Caco-2 (cell line): ENCODE measurements around the gene CCDC70. TPM values are rescaled to one million over a fixed set of nuclear protein-coding genes. Genes with fewer than 3 reads are reported as not detected.

Experiments
- BruUV-seq: library from RNA; stranded (reverse); fragments of 400-500 nt; replicated peaks from 2 replicates; lab custom pipeline; 2021; lab: Mats Ljungman, UMichigan
- CTCF ChIA-PET: fragments of 300-600 bp; sonication (Branson Sonifier 250); formaldehyde crosslinking; loops from one replicate; lab custom pipeline; 2022; ENCODE audit warnings: antibody characterized with exemption; lab: Charles Lee
- POLR2A ChIA-PET: fragments of 300-600 bp; sonication (Branson Sonifier 250); formaldehyde crosslinking; loops from one replicate; lab custom pipeline; 2022; ENCODE audit warnings: antibody characterized with exemption; lab: Charles Lee
- DNase-seq, 2 experiments: peaks; one replicate each; pipeline versions ENCODE4 v3.0.0 to v3.0.0-alpha.2; 2020 to 2022
- H3K27me3 ChIP-seq: replicated peaks from 2 replicates; pipeline ENCODE4 v1.6.0; 2011; ENCODE audit warnings: low read length; ENCODE audit not compliant: control insufficient read depth, insufficient read depth
- H3K36me3 ChIP-seq: 2 replicates; pipeline ENCODE4 v1.5.1; 2011; ENCODE audit warnings: low read length; ENCODE audit not compliant: control insufficient read depth, insufficient read depth
- H3K4me1 ChIP-seq: fragments of 250-450 bp; sonication (Bioruptor Pico); 2 replicates; pipeline ENCODE4 v1.5.1; 2020; ENCODE audit warnings: mild to moderate bottlenecking
- H3K4me3 ChIP-seq: 2 replicates; pipeline ENCODE4 v1.5.1; 2011; ENCODE audit warnings: low read depth, mild to moderate bottlenecking, control low read depth, low read length
- H3K9me3 ChIP-seq: fragments of 250-450 bp; sonication (Bioruptor Pico); 2 replicates; pipeline ENCODE4 v1.5.1; 2020; ENCODE audit warnings: mild to moderate bottlenecking, moderate library complexity
- H3K27ac Mint-ChIP-seq: one replicate; pipeline ENCODE4 v1.8.0; 2022; ENCODE audit warnings: mixed read lengths; ENCODE audit not compliant: unreplicated experiment
- H3K27me3 Mint-ChIP-seq: one replicate; pipeline ENCODE4 v1.8.0; 2022; ENCODE audit warnings: mixed read lengths; ENCODE audit not compliant: insufficient read depth, unreplicated experiment
- H3K36me3 Mint-ChIP-seq: one replicate; pipeline ENCODE4 v1.8.0; 2022; ENCODE audit warnings: mild to moderate bottlenecking, mixed read lengths; ENCODE audit not compliant: insufficient read depth, unreplicated experiment
- H3K4me1 Mint-ChIP-seq: one replicate; pipeline ENCODE4 v1.8.0; 2022; ENCODE audit warnings: low read depth, mixed read lengths; ENCODE audit not compliant: unreplicated experiment
- H3K4me3 Mint-ChIP-seq: one replicate; pipeline ENCODE4 v1.8.0; 2022; ENCODE audit warnings: mild to moderate bottlenecking, moderate library complexity, mixed read lengths; ENCODE audit not compliant: unreplicated experiment
- H3K9me3 Mint-ChIP-seq: one replicate; pipeline ENCODE4 v1.8.0; 2022; ENCODE audit warnings: mixed read lengths; ENCODE audit not compliant: unreplicated experiment
- CTCF ChIP-seq, 2 experiments: fragments of 200-600 bp in 1 of 2; IDR thresholded peaks; 1 replicate in 1 of 2; 2 replicates in 1 of 2; pipeline versions ENCODE4 v1.5.1 to v1.8.0; 2011 to 2022; ENCODE audit warnings: antibody characterized with exemption in 1 of 2, control low read depth in 1 of 2, inconsistent platforms in 1 of 2, low read depth in 1 of 2, low read length in 1 of 2, mild to moderate bottlenecking in 1 of 2, moderate library complexity in 1 of 2; ENCODE audit not compliant: insufficient read depth in 1 of 2, severe bottlenecking in 1 of 2, unreplicated experiment in 1 of 2
- intact Hi-C: fragments of 100-400 bp; cut with micrococcal nuclease; formaldehyde crosslinking; loops from one replicate; pipeline ENCODE4 v1.10.0; 2022; ENCODE audit not compliant: unreplicated experiment
- total RNA-seq: library from RNA; stranded (reverse); gene quantifications from 2 replicates; pipeline ENCODE4 v1.2.3, GENCODE V29; 2022

CCDC70 gene
- total RNA-seq, 1 experiment from 2014 or later: not detected

DNA sequence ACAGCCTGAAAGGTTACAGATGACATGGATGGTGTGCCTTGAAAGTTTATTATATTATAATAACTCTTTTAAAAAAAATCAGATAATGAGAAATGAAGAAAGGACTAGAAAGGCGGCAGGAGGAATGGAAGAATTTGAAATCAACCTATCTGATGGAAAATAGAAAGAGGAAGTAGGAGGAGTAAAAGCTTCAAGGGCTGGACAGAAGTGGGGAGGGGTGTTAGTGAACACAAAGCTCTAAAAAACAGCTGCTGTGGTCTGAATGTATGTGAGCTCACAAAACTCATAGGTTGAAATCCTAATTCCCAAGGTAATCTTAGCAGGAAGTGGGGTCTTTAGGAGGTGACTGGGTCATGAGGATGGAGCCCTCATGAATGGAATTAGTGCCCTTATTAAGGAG, 19.5 kb downstream of the CCDC70 start:
- intact Hi-C loops: no loop called here
- no TSS peak for BruUV-seq
- DNase-seq: no peak

DNA sequence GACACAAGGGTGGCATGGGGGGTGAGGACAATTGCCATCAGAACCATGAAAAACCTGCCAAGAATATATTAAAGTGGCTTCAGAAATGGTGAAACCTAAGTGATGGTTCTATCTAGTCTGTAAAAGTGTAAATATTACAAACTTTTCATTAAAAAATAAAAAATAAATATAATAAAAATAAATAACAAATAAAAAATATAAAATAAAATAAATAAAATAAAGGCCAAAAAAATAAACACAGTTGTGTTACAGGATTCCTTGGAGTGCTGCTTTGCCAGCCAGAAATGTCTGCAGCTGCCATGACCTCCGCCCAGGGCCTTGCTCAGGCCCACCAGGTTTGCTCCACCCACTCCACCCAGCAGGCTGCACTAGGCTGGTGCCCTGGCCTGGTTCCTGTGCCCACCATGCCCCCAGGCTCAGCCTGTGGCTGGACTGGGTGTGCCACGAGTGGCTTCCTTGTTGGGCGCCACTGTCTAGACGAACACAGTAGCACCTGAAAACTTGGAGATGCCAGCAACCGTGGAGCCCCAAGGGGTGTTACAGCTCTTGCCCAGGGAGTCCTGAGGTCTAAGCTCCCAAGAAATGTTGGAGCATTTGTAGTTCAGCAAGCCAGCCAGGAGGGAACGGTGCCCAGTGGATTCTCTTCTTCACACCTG, 20.9 kb downstream of the CCDC70 start:
- no peaks in the 10 kb centered on the region for H3K27me3 ChIP-seq
- H3K9me3 Mint-ChIP-seq: peaks cover 7% of the 10 kb centered on the region
- no peak for DNase-seq
- no peak for TF ChIP-seq CTCF (IDR thresholded peaks at IDR 0.05; ENCODE audit: insufficient read depth in 1 of 2, low read depth in 1 of 2, low read length in 1 of 2, severe bottlenecking in 1 of 2, unreplicated experiment in 1 of 2)
- CTCF ChIA-PET: no interaction called here
- H3K4me1 ChIP-seq: no peaks in the 10 kb centered on the region
- no peaks in the 10 kb centered on the region for H3K4me1 Mint-ChIP-seq
- no peaks in the 10 kb centered on the region for H3K27me3 Mint-ChIP-seq
- BruUV-seq: no TSS peak
- H3K9me3 ChIP-seq: 0 out of 2 replicates have a peak, but pooled peaks cover 5% of the 10 kb centered on the region
- no peaks in the 10 kb centered on the region for H3K36me3 Mint-ChIP-seq
- POLR2A ChIA-PET: interaction anchor here (0.6 kb wide), 1 partner anchor 256 kb away, joined by 3 read pairs; no protein-coding TSS in a partner anchor
- no peaks in the 10 kb centered on the region for H3K36me3 ChIP-seq
- no peak overlapping the region for H3K27ac Mint-ChIP-seq
- no peak overlapping the region for H3K4me3 Mint-ChIP-seq
- intact Hi-C loops: no loop called here
- H3K4me3 ChIP-seq: no peak overlapping the region

More for the DNA sequence above, 19.5 kb downstream of the CCDC70 start:
- Mint-ChIP-seq H3K9me3 (peaks cover 7% of the 10 kb centered on the region), H3K4me3 (no peak overlapping the region), H3K36me3 (no peaks in the 10 kb centered on the region), H3K4me1 (no peaks in the 10 kb centered on the region), H3K27ac (no peak overlapping the region), H3K27me3 (no peaks in the 10 kb centered on the region)
- no peaks in the 10 kb centered on the region for H3K36me3 ChIP-seq
- H3K9me3 ChIP-seq: 0 out of 2 replicates have a peak, but pooled peaks cover 5% of the 10 kb centered on the region
- H3K27me3 ChIP-seq: no peaks in the 10 kb centered on the region
- no peak for TF ChIP-seq CTCF (IDR thresholded peaks at IDR 0.05; ENCODE audit: insufficient read depth in 1 of 2, low read depth in 1 of 2, low read length in 1 of 2, severe bottlenecking in 1 of 2, unreplicated experiment in 1 of 2)
- ChIA-PET POLR2A (no interaction called here), CTCF (no interaction called here)
- no peak overlapping the region for H3K4me3 ChIP-seq
- no peaks in the 10 kb centered on the region for H3K4me1 ChIP-seq

- H3K4me1 Mint-ChIP-seq: no peaks in the 10 kb centered on the region
- no peaks in the 10 kb centered on the region for H3K27me3 Mint-ChIP-seq
- Histone ChIP-seq H3K36me3 (no peaks in the 10 kb centered on the region), H3K4me1 (no peaks in the 10 kb centered on the region), H3K9me3 (0 out of 2 replicates have a peak, but pooled peaks cover 5% of the 10 kb centered on the region), H3K27me3 (no peaks in the 10 kb centered on the region), H3K4me3 (no peak overlapping the region)
- CTCF ChIA-PET: no interaction called here
- POLR2A ChIA-PET: interaction anchor here (0.6 kb wide), 1 partner anchor 256 kb away, joined by 3 read pairs; no protein-coding TSS in a partner anchor
- no peaks in the 10 kb centered on the region for H3K36me3 Mint-ChIP-seq
- no peak for DNase-seq
- peaks cover 7% of the 10 kb centered on the region for H3K9me3 Mint-ChIP-seq
- intact Hi-C loops: no loop called here
- no TSS peak for BruUV-seq
- H3K27ac Mint-ChIP-seq: no peak overlapping the region
- no peak for TF ChIP-seq CTCF (IDR thresholded peaks at IDR 0.05; ENCODE audit: insufficient read depth in 1 of 2, low read depth in 1 of 2, low read length in 1 of 2, severe bottlenecking in 1 of 2, unreplicated experiment in 1 of 2)
- H3K4me3 Mint-ChIP-seq: no peak overlapping the region
Measured at GRCh38 chr13:51883226-51883600, 21.4 kb downstream of the CCDC70 start.
